Transverse colon (tissue), 3 donors: ENCODE data around the gene STK10.

Source experiments
- CTCF ChIP-seq, 5 experiments: fragments of 200-600 bp in 3 of 5; fragments of 450-650 bp in 2 of 5; sonication (generic) in 3 of 5; IDR thresholded peaks; 1 replicate in 2 of 5; 2 replicates in 3 of 5; pipeline ENCODE4 v1.5.1; 2016 to 2017; ENCODE audit warnings: antibody characterized with exemption in 5 of 5, inconsistent platforms in 3 of 5, mild to moderate bottlenecking in 2 of 5, moderate library complexity in 1 of 5
- POLR2A ChIP-seq: fragments of 450-650 bp; IDR thresholded peaks from one replicate; pipeline ENCODE4 v1.6.1; 2016; ENCODE audit warnings: antibody characterized with exemption, mild to moderate bottlenecking, moderate library complexity

GRCh38 chr5:172097356-172097755 lies 90.7 kb downstream of the STK10 start:
- no peak for TF ChIP-seq CTCF (IDR thresholded peaks at IDR 0.05)
- TF ChIP-seq POLR2A, result no peak
